Endothelial cell (in vitro differentiated cells): ENCODE results near the gene DRC1. TPM values are rescaled to one million over a fixed set of nuclear protein-coding genes. Genes with fewer than 3 reads are reported as not detected.

ENCODE experiments used
- DNase-seq: peaks from one replicate; pipeline ENCODE4 v3.0.0; 2021; ENCODE audit warnings: low spot score
- H3K27ac Mint-ChIP-seq: one replicate; pipeline ENCODE4 v1.8.0; 2021; ENCODE audit warnings: mixed read lengths, inconsistent platforms; ENCODE audit not compliant: unreplicated experiment
- H3K27me3 Mint-ChIP-seq: one replicate; pipeline ENCODE4 v1.8.0; 2021; ENCODE audit warnings: mild to moderate bottlenecking, moderate library complexity, mixed read lengths, inconsistent platforms; ENCODE audit not compliant: unreplicated experiment
- H3K36me3 Mint-ChIP-seq: one replicate; pipeline ENCODE4 v1.8.0; 2021; ENCODE audit warnings: mild to moderate bottlenecking, low read depth, mixed read lengths, inconsistent platforms; ENCODE audit not compliant: unreplicated experiment
- H3K4me1 Mint-ChIP-seq: one replicate; pipeline ENCODE4 v1.8.0; 2021; ENCODE audit warnings: mild to moderate bottlenecking, mixed read lengths, inconsistent platforms; ENCODE audit not compliant: unreplicated experiment
- H3K4me3 Mint-ChIP-seq: one replicate; pipeline ENCODE4 v1.8.0; 2021; ENCODE audit warnings: mild to moderate bottlenecking, mixed read lengths, inconsistent platforms; ENCODE audit not compliant: unreplicated experiment
- H3K9me3 Mint-ChIP-seq: one replicate; pipeline ENCODE4 v1.8.0; 2021; ENCODE audit warnings: mixed read lengths, inconsistent platforms; ENCODE audit not compliant: unreplicated experiment
- CTCF ChIP-seq: fragments of 200-600 bp; sonication (generic); IDR thresholded peaks from one replicate; pipeline ENCODE4 v1.5.0; 2021; ENCODE audit warnings: antibody characterized with exemption; ENCODE audit not compliant: unreplicated experiment
- total RNA-seq: library from RNA; stranded (reverse); fragmentation: NEBNext Ultra II Directional; extraction: Animal tissue kit (Norgen Biotek cat#: 25700); gene quantifications from one replicate; pipeline ENCODE4 v1.2.1, GENCODE V29; 2021; ENCODE audit not compliant: unreplicated experiment

The DRC1 gene
- total RNA-seq, 1 donor from 2014 or later = 0.36 TPM

GRCh38 chr2:26494891-26495290 is 93.2 kb downstream of the DRC1 start:
- no peak overlapping the region for H3K27ac Mint-ChIP-seq
- DNase-seq = no peak
- H3K36me3 Mint-ChIP-seq = no peaks in the 10 kb centered on the region
- TF ChIP-seq CTCF = no peak
- H3K9me3 Mint-ChIP-seq = no peaks in the 10 kb centered on the region
- H3K27me3 Mint-ChIP-seq = peaks cover 6% of the 10 kb centered on the region
- H3K4me1 Mint-ChIP-seq = peaks cover 30% of the 10 kb centered on the region
- no peak overlapping the region for H3K4me3 Mint-ChIP-seq

DNA sequence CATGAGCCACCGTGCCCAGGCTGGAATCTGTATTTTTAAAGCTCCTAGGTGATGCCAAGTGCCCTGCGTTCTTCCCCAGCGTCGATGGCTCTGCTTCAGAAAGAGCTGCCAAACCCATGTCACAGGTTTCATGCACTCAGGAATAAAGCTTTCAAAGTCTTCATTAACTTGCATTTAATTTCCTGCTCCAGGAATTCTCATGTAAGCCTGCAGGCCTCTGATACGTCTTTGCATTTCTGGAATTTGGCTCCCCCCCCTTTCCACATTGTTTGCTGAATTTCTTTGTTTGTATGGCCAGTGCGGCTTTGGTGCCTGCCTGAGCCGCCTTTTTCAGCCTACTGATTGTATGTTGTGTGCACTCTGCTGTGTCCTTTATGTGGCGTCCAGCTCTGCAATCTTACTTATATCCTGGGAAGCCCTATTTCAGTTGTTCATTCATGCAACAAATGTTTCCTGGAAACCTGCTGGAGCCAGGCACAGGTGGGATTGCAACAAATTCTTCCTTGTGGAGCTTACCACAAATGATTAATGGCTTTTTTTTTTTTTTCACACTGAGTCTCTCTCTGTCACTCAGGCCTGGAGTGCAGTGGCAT is 94.1 kb downstream of the DRC1 start:
- H3K27ac Mint-ChIP-seq = peak overlapping the region; percentile 65
- TF ChIP-seq CTCF = no peak
- H3K4me1 Mint-ChIP-seq = peaks cover 30% of the 10 kb centered on the region
- peak overlapping the region; percentile 54 for H3K4me3 Mint-ChIP-seq
- peak; percentile 50 for DNase-seq
- no peaks in the 10 kb centered on the region for H3K36me3 Mint-ChIP-seq
- no peaks in the 10 kb centered on the region for H3K9me3 Mint-ChIP-seq
- peaks cover 2% of the 10 kb centered on the region for H3K27me3 Mint-ChIP-seq

- Mint-ChIP-seq H3K4me1 (peaks cover 32% of the 10 kb centered on the region), H3K27me3 (peaks cover 1% of the 10 kb centered on the region), H3K27ac (no peak overlapping the region), H3K36me3 (no peaks in the 10 kb centered on the region), H3K9me3 (no peaks in the 10 kb centered on the region), H3K4me3 (no peak overlapping the region)
- TF ChIP-seq CTCF = no peak
- DNase-seq = no peak
These were observed 98.7 kb downstream of the DRC1 start for GRCh38 chr2:26500406-26500805.

DNA sequence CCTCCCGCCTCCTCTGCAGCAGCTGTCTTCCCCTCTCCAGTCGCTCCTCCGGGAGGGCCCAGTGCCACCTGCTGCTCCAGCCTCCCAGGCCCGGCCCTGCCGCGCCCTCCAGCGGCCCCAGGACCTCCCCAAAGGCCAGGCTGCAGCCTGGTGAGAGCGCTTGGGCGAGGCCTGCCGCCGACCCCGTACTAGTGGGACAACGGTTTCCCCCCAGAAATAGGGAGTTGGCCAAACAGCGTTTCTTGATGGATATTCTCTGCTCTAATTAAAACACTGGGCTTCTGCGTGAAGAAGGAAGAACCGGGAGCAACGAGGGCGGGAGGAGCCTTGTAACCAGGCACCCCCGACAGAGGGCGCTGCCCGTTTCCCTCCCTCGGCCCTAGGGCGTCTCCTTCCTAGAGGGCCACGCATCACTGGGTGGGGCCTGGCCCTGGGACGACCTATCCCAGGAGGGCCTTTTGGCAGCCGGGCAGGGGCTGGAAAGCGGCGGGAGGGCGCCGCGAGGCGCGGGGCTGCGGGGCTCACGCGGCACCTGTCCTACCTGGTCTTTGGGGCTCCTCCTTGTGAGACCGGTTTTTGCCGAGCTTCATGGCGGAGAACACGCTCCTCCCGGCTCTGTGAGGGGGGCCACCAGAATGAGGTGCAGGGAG is 101.6 kb downstream of the DRC1 start:
- no peaks in the 10 kb centered on the region for H3K36me3 Mint-ChIP-seq
- no peak overlapping the region for H3K27ac Mint-ChIP-seq
- H3K9me3 Mint-ChIP-seq = no peaks in the 10 kb centered on the region
- H3K4me3 Mint-ChIP-seq = peak overlapping the region; percentile 76
- peak; percentile 79 for DNase-seq
- H3K27me3 Mint-ChIP-seq = no peaks in the 10 kb centered on the region
- peak; percentile 81 for TF ChIP-seq CTCF
- peaks cover 14% of the 10 kb centered on the region for H3K4me1 Mint-ChIP-seq

GRCh38 chr2:26504002-26504401 is 102.3 kb downstream of the DRC1 start:
- no peak overlapping the region for H3K4me3 Mint-ChIP-seq
- DNase-seq = no peak
- peaks cover 8% of the 10 kb centered on the region for H3K4me1 Mint-ChIP-seq
- H3K9me3 Mint-ChIP-seq = no peaks in the 10 kb centered on the region
- H3K27me3 Mint-ChIP-seq = no peaks in the 10 kb centered on the region
- no peaks in the 10 kb centered on the region for H3K36me3 Mint-ChIP-seq
- no peak for TF ChIP-seq CTCF
- no peak overlapping the region for H3K27ac Mint-ChIP-seq
